NCI-H2171 (cell line): Measurements from ENCODE around the gene NTF3.

Source experiments
- DNase-seq: peaks from one replicate; lab custom pipeline; 2025; lab: John Stamatoyannopoulos, UW

The NTF3 gene

GRCh38 chr12:5430641-5431603 is 986 bp upstream of the NTF3 start:
- DNase-seq = no peak

GRCh38 chr12:5433081-5433844 is 1.4 kb downstream of the NTF3 start:
- no peak for DNase-seq

- no peak for DNase-seq
These were observed 2.1 kb downstream of the NTF3 start for GRCh38 chr12:5433845-5434646.

- DNase-seq = no peak
These were observed 3.0 kb downstream of the NTF3 start for GRCh38 chr12:5434647-5435560.

GRCh38 chr12:5437182-5437583 is 5.3 kb downstream of the NTF3 start:
- no peak for DNase-seq

GRCh38 chr12:5437589-5437988 is 5.7 kb downstream of the NTF3 start:
- no peak for DNase-seq

- no peak for DNase-seq
These were observed 6.8 kb downstream of the NTF3 start for GRCh38 chr12:5438671-5439200.

GRCh38 chr12:5439371-5439771 is 7.5 kb downstream of the NTF3 start:
- DNase-seq = no peak

GRCh38 chr12:5439788-5440300 is 7.9 kb downstream of the NTF3 start:
- no peak for DNase-seq

- no peak for DNase-seq
These were observed 9.1 kb downstream of the NTF3 start for GRCh38 chr12:5440978-5441377.

GRCh38 chr12:5441497-5442236 is 9.8 kb downstream of the NTF3 start:
- DNase-seq = no peak

- no peak for DNase-seq
These were observed 10.5 kb downstream of the NTF3 start for GRCh38 chr12:5442251-5443006.

GRCh38 chr12:5444520-5444919 is 12.6 kb downstream of the NTF3 start:
- DNase-seq = no peak

GRCh38 chr12:5447320-5447719 is 15.4 kb downstream of the NTF3 start:
- no peak for DNase-seq

GRCh38 chr12:5451251-5451650 is 19.3 kb downstream of the NTF3 start:
- DNase-seq = no peak

GRCh38 chr12:5452569-5452968 is 20.7 kb downstream of the NTF3 start:
- no peak for DNase-seq

- no peak for DNase-seq
These were observed 21.6 kb downstream of the NTF3 start for GRCh38 chr12:5453466-5453865.

- no peak for DNase-seq
These were observed 23.1 kb downstream of the NTF3 start for GRCh38 chr12:5455045-5455444.

GRCh38 chr12:5456030-5456429 is 24.1 kb downstream of the NTF3 start:
- DNase-seq = no peak
